ENCODE data around the gene SKI.
"Not testable (repeated sequence)": the region's sequence is repeated elsewhere in the genome, so short reads cannot be mapped to it uniquely, and the experiment has no call there.

Gene SKI

GRCh38 chr1:2328676-2329455 is 100.7 kb downstream of the SKI start:
- TF ChIP-seq, protein P1, sequence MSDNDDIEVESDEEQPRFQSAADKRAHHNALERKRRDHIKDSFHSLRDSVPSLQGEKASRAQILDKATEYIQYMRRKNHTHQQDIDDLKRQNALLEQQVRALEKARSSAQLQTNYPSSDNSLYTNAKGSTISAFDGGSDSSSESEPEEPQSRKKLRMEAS (IDR thresholded peaks at IDR 0.05; ENCODE audit: low read depth, low read length) = no peak
- TF ChIP-seq MYC (IDR thresholded peaks at IDR 0.05; ENCODE audit: low read depth, low read length) (no peak), POLR2A (IDR thresholded peaks at IDR 0.05; ENCODE audit: extremely low read depth, insufficient read length) (no peak)
- TF ChIP-seq, protein P2, sequence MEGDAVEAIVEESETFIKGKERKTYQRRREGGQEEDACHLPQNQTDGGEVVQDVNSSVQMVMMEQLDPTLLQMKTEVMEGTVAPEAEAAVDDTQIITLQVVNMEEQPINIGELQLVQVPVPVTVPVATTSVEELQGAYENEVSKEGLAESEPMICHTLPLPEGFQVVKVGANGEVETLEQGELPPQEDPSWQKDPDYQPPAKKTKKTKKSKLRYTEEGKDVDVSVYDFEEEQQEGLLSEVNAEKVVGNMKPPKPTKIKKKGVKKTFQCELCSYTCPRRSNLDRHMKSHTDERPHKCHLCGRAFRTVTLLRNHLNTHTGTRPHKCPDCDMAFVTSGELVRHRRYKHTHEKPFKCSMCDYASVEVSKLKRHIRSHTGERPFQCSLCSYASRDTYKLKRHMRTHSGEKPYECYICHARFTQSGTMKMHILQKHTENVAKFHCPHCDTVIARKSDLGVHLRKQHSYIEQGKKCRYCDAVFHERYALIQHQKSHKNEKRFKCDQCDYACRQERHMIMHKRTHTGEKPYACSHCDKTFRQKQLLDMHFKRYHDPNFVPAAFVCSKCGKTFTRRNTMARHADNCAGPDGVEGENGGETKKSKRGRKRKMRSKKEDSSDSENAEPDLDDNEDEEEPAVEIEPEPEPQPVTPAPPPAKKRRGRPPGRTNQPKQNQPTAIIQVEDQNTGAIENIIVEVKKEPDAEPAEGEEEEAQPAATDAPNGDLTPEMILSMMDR (IDR thresholded peaks at IDR 0.05; ENCODE audit: low read depth, low read length) = no peak
- no peak overlapping the region for H3K4me3 ChIP-seq (ENCODE audit: low read depth, low read length)
- no peak for DNase-seq (ENCODE audit: low read depth)

DNA sequence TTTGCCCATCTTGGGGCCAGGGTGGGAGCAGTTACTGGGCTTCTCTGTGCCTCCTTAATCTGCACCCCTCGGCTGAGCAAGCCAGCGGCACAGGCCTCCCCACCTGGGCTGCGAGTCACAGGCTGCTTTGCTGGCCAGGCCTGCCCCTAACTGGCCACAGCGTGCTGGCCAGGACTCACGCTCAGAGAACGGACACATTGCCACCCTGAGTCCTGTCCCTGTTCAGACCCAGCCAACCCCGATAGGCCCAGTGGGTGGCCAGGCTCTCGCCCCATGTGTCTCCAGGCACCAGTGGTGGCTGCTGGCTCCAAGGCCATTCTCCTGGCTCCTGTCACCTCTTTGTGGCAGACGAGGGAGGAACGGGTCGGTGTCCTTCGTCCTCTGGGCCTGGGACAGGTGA is 101.9 kb downstream of the SKI start:
- H3K4me3 ChIP-seq (ENCODE audit: low read depth, low read length) = no peak overlapping the region
- DNase-seq (ENCODE audit: low read depth) = no peak
- no peak for TF ChIP-seq POLR2A (IDR thresholded peaks at IDR 0.05; ENCODE audit: extremely low read depth, insufficient read length)
- TF ChIP-seq MYC (IDR thresholded peaks at IDR 0.05; ENCODE audit: low read depth, low read length) = no peak
- TF ChIP-seq, protein P1 (IDR thresholded peaks at IDR 0.05; ENCODE audit: low read depth, low read length) = no peak
- TF ChIP-seq, protein P2 (IDR thresholded peaks at IDR 0.05; ENCODE audit: low read depth, low read length) = no peak

- H3K4me3 ChIP-seq (ENCODE audit: low read depth, low read length) = no peak overlapping the region
- TF ChIP-seq MYC (IDR thresholded peaks at IDR 0.05; ENCODE audit: low read depth, low read length) (no peak), POLR2A (IDR thresholded peaks at IDR 0.05; ENCODE audit: extremely low read depth, insufficient read length) (no peak)
- TF ChIP-seq, protein P1 (IDR thresholded peaks at IDR 0.05; ENCODE audit: low read depth, low read length) = no peak
- TF ChIP-seq, protein P2 (IDR thresholded peaks at IDR 0.05; ENCODE audit: low read depth, low read length) = no peak
- DNase-seq (ENCODE audit: low read depth) = no peak
Observed at GRCh38 chr1:2330519-2331199, 102.5 kb downstream of the SKI start.

GRCh38 chr1:2331200-2331544 is 103.1 kb downstream of the SKI start:
- H3K4me3 ChIP-seq (ENCODE audit: low read depth, low read length) = no peak overlapping the region
- no peak for DNase-seq (ENCODE audit: low read depth)
- TF ChIP-seq POLR2A (IDR thresholded peaks at IDR 0.05; ENCODE audit: extremely low read depth, insufficient read length) (no peak), MYC (IDR thresholded peaks at IDR 0.05; ENCODE audit: low read depth, low read length) (no peak)
- TF ChIP-seq, protein P2 (IDR thresholded peaks at IDR 0.05; ENCODE audit: low read depth, low read length) = no peak
- TF ChIP-seq, protein P1 (IDR thresholded peaks at IDR 0.05; ENCODE audit: low read depth, low read length) = no peak

DNA sequence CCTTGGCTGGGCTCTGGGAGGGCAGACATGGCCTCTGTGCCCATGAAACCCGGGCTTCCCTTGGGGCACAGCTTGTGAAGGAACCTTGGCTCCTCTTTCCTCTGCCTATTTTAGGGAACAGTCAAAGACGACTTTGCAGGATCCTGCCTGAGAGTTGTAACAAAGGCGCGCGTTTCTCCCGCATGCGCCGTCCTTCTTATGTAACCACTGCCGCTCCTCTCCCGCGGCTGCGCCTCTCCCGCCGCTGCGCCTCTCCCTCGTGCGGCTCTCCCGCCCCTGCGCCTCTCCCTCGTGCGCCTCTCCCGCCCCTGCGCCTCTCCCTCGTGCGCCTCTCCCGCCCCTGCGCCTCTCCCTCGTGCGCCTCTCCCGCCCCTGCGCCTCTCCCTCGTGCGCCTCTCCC is 103.5 kb downstream of the SKI start:
- H3K4me3 ChIP-seq (ENCODE audit: low read depth, low read length) = not testable (repeated sequence)

GRCh38 chr1:2334366-2334765 is 106.2 kb downstream of the SKI start:
- no peak overlapping the region for H3K4me3 ChIP-seq (ENCODE audit: low read depth, low read length)
- DNase-seq (ENCODE audit: low read depth) = no peak
- no peak for TF ChIP-seq MYC (IDR thresholded peaks at IDR 0.05; ENCODE audit: low read depth, low read length)
- TF ChIP-seq, protein P1 (IDR thresholded peaks at IDR 0.05; ENCODE audit: low read depth, low read length) = no peak
- TF ChIP-seq, protein P2 (IDR thresholded peaks at IDR 0.05; ENCODE audit: low read depth, low read length) = no peak
- TF ChIP-seq POLR2A (IDR thresholded peaks at IDR 0.05; ENCODE audit: extremely low read depth, insufficient read length) = no peak

More for the DNA sequence above, 103.5 kb downstream of the SKI start:
- DNase-seq (ENCODE audit: low read depth) = not testable (repeated sequence)
